Esophagus muscularis mucosa (tissue), 2 donors: ENCODE data around the gene MTLN.
"Not testable (repeated sequence)": the region's sequence is repeated elsewhere in the genome, so short reads cannot be mapped to it uniquely, and the experiment has no call there.

Source experiments
- EP300 ChIP-seq: sonication (generic); formaldehyde crosslinking; IDR thresholded peaks from one replicate; pipeline ENCODE4 v1.6.1; 2017; ENCODE audit warnings: antibody characterized with exemption
- POLR2A ChIP-seq: fragments of 450-650 bp; IDR thresholded peaks from one replicate; pipeline ENCODE4 v1.6.1; 2017; ENCODE audit warnings: antibody characterized with exemption, moderate library complexity, mild to moderate bottlenecking, low read depth

DNA sequence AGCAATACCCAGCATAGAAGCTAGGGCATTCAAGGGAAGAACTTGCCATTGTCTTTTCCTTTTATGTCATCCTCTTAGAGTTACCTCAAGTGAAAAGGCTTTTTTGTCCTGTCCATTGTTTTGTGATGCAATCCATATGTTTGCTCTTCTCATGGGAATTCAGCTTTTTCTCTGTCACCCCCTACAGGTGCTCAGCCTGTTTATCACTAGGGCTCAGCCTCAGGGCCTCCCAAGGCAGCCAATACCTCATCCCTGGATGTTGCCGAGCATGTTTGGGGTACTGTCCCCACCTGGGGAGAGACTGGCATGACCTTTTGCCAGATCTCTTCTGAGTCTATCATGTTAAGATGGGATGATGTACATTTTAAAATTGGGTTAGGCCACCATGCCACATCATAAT, 49.6 kb upstream of the MTLN start:
- not testable (repeated sequence) for TF ChIP-seq EP300, POLR2A
